SK-N-SH (cell line): Measurements from ENCODE around the gene PCBP3. TPM values are rescaled to one million over a fixed set of nuclear protein-coding genes. Genes with fewer than 3 reads are reported as not detected.

Source experiments
- CTCF ChIA-PET: fragments of 300-600, 350-600 bp; formaldehyde crosslinking; extraction: SDS; loops from one replicate; lab custom pipeline; 2021; lab: Yijun Ruan, JAX
- POLR2A ChIA-PET: fragments of 350-600 bp; sonication (Branson Sonifier 250); formaldehyde crosslinking; extraction: SDS; loops from one replicate; lab custom pipeline; 2020; ENCODE audit warnings: antibody characterized with exemption, inconsistent platforms; lab: Yijun Ruan, JAX
- DNase-seq: peaks from one replicate; pipeline ENCODE4 v3.0.0; 2012
- H2AFZ ChIP-seq: fragments of 200-600 bp; sonication (generic); 2 replicates; pipeline ENCODE4 v1.8.1; 2016; ENCODE audit warnings: antibody characterized with exemption, mild to moderate bottlenecking, low read depth
- H3F3A ChIP-seq: fragments of 200-600 bp; sonication (generic); replicated peaks from 2 replicates; pipeline ENCODE3; 2016; ENCODE audit warnings: antibody characterized with exemption, mild to moderate bottlenecking; ENCODE audit not compliant: insufficient read depth
- H3K27ac ChIP-seq, 2 experiments: fragments of 200-500 bp in 1 of 2; fragments of 200-600 bp in 1 of 2; sonication (Bioruptor generic) in 1 of 2; sonication (generic), shearing (Covaris generic) in 1 of 2; 2 replicates each; pipeline versions ENCODE4 v1.5.1 to v1.6.1; 2014 to 2016; ENCODE audit warnings: low read depth in 2 of 2, inconsistent platforms in 1 of 2, low read length in 1 of 2, mild to moderate bottlenecking in 1 of 2, mixed read lengths in 1 of 2
- H3K27me3 ChIP-seq: fragments of 200-600 bp; sonication (generic), shearing (Covaris generic); 2 replicates; pipeline ENCODE4 v1.6.1; 2016; ENCODE audit warnings: mixed run types; ENCODE audit not compliant: insufficient read depth
- H3K36me3 ChIP-seq, 2 experiments: fragments of 200-500 bp in 1 of 2; fragments of 200-600 bp in 1 of 2; sonication (Bioruptor generic) in 1 of 2; sonication (generic) in 1 of 2; replicated peaks in 1 of 2; 2 replicates each; pipeline versions ENCODE3 to v1.5.1; 2014 to 2016; ENCODE audit warnings: low read length in 1 of 2, mild to moderate bottlenecking in 1 of 2; ENCODE audit not compliant: insufficient read depth in 2 of 2, control insufficient read depth in 1 of 2
- H3K4me1 ChIP-seq, 2 experiments: fragments of 200-500 bp in 1 of 2; fragments of 200-600 bp in 1 of 2; sonication (Bioruptor generic) in 1 of 2; sonication (generic), shearing (Covaris generic) in 1 of 2; 2 replicates each; pipeline versions ENCODE4 v1.5.1 to v1.6.1; 2014 to 2016; ENCODE audit warnings: low read depth in 1 of 2, low read length in 1 of 2, mixed run types in 1 of 2; ENCODE audit not compliant: insufficient read depth in 2 of 2, control insufficient read depth in 1 of 2
- H3K4me2 ChIP-seq: fragments of 200-600 bp; sonication (generic), shearing (Covaris generic); 2 replicates; pipeline ENCODE4 v1.6.1; 2017; ENCODE audit warnings: mixed run types
- H3K4me3 ChIP-seq, 2 experiments: fragments of 200-500 bp in 1 of 2; fragments of 200-600 bp in 1 of 2; sonication (Bioruptor generic) in 1 of 2; sonication (generic), shearing (Covaris generic) in 1 of 2; 2 replicates each; pipeline versions ENCODE4 v1.5.1 to v1.8.1; 2014 to 2016; ENCODE audit warnings: low read depth in 2 of 2, inconsistent platforms in 1 of 2, low read length in 1 of 2, mild to moderate bottlenecking in 1 of 2, mixed read lengths in 1 of 2, moderate library complexity in 1 of 2
- H3K79me2 ChIP-seq: fragments of 200-600 bp; sonication (generic); 2 replicates; pipeline ENCODE4 v1.8.1; 2017; ENCODE audit warnings: mild to moderate bottlenecking; ENCODE audit not compliant: insufficient read depth
- H3K9ac ChIP-seq: fragments of 200-600 bp; sonication (generic); 2 replicates; pipeline ENCODE4 v1.6.1; 2017; ENCODE audit warnings: mixed run types
- H3K9me2 ChIP-seq: fragments of 200-600 bp; sonication (generic); 2 replicates; pipeline ENCODE4 v1.6.1; 2017; ENCODE audit warnings: mixed run types
- H3K9me3 ChIP-seq: fragments of 200-600 bp; sonication (generic); 2 replicates; pipeline ENCODE4 v1.6.1; 2017; ENCODE audit warnings: mixed run types, mild to moderate bottlenecking, moderate library complexity
- H4K20me1 ChIP-seq: fragments of 200-600 bp; sonication (generic); 2 replicates; pipeline ENCODE4 v1.6.1; 2017; ENCODE audit warnings: mild to moderate bottlenecking, mixed run types; ENCODE audit not compliant: insufficient read depth
- CTCF ChIP-seq: fragments of 200-600 bp; sonication (generic); IDR thresholded peaks from 2 replicates; pipeline ENCODE4 v1.6.1; 2017; ENCODE audit warnings: antibody characterized with exemption, mild to moderate bottlenecking, moderate library complexity
- GABPA ChIP-seq: IDR thresholded peaks from 2 replicates; pipeline ENCODE4 v1.4.0; 2012; ENCODE audit warnings: low read depth, mild to moderate bottlenecking
- GATA2 ChIP-seq: sonication (generic); formaldehyde crosslinking; IDR thresholded peaks from 2 replicates; pipeline ENCODE4 v1.5.0; 2020; ENCODE audit warnings: mild to moderate bottlenecking, missing genetic modification reagents
- IRF3 ChIP-seq: fragments of 150-350 bp; IDR thresholded peaks from 2 replicates; pipeline ENCODE4 v1.6.1; 2016; ENCODE audit warnings: mild to moderate bottlenecking, low read depth, low read length
- JUND ChIP-seq: IDR thresholded peaks from 2 replicates; pipeline ENCODE4 v1.4.0; 2012
- NFIC ChIP-seq: IDR thresholded peaks from 2 replicates; pipeline ENCODE4 v1.4.0; 2012; ENCODE audit warnings: borderline replicate concordance
- REST ChIP-seq: IDR thresholded peaks from 2 replicates; pipeline ENCODE4 v1.6.1; 2012; ENCODE audit warnings: mild to moderate bottlenecking, low read depth, low read length, moderate library complexity
- RXRA ChIP-seq: IDR thresholded peaks from 2 replicates; pipeline ENCODE4 v1.4.0; 2012; ENCODE audit warnings: low read depth, mild to moderate bottlenecking, borderline replicate concordance
- SIN3A ChIP-seq: IDR thresholded peaks from 2 replicates; pipeline ENCODE4 v1.6.1; 2012; ENCODE audit warnings: low read depth, mild to moderate bottlenecking, low read length, moderate library complexity, borderline replicate concordance
- SMC3 ChIP-seq: IDR thresholded peaks from 2 replicates; pipeline ENCODE4 v1.6.1; 2012; ENCODE audit warnings: low read depth, low read length, improper control_type of control experiment
- TAF1 ChIP-seq: IDR thresholded peaks from 2 replicates; pipeline ENCODE4 v1.6.1; 2012; ENCODE audit warnings: low read depth, mild to moderate bottlenecking, low read length, moderate library complexity, borderline replicate concordance
- TCF12 ChIP-seq: IDR thresholded peaks from 2 replicates; pipeline ENCODE4 v1.4.0; 2012
- TEAD4 ChIP-seq: IDR thresholded peaks from 2 replicates; pipeline ENCODE4 v1.4.0; 2012; ENCODE audit warnings: mild to moderate bottlenecking, borderline replicate concordance; ENCODE audit not compliant: insufficient read depth
- WGBS: methylation state at CpG from one replicate; pipeline ENCODE4 v1.1.6; 2017; ENCODE audit warnings: low lambda C conversion rate; 5-methylcytosine and 5-hydroxymethylcytosine counted together
- polyA plus RNA-seq, 3 experiments: library from polyadenylated mRNA; depleted of rRNA; stranded (reverse); fragments of >200 nt; gene quantifications; 2 replicates each; pipeline ENCODE4 v1.2.3, GENCODE V29; 2012
- TF ChIP-seq, protein P1 (sequence below): fragments of 150-350 bp; IDR thresholded peaks from 2 replicates; pipeline ENCODE4 v1.6.1; 2017; ENCODE audit warnings: antibody characterized with exemption, low read length, low read depth, borderline replicate concordance
- TF ChIP-seq, protein P2 (sequence below): IDR thresholded peaks from 2 replicates; pipeline ENCODE4; 2012
- TF ChIP-seq, protein P3 (sequence below): IDR thresholded peaks from 2 replicates; pipeline ENCODE4 v1.4.0; 2012; ENCODE audit warnings: low read depth, borderline replicate concordance

PCBP3 gene
- polyA plus RNA-seq, 1 of the 3 experiments (the other 2 are of a cell fraction), result 9.5 TPM

DNA sequence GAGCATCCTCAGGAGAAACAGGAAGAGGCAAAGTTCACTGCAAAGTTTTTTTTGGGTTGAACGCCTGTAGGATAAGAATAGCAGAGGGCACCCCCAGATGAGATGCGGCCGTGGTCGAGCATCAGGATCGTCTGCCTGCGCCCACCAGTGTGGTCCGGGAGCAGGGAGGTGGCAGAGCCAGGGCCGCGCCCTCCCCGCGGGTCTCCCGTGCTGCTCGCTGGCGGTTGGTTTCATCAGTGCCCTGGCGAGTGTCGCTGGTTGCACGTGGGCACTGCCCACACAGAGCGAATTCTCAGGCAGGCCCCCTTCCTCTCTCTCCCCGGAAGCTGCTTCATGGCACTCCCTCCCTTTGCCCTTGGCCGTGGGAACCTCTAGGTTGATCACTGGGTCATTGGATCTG, 120.0 kb downstream of the PCBP3 start:
- TF ChIP-seq IRF3 (no peak), TCF12 (no peak), NFIC (no peak), TEAD4 (no peak)
- TF ChIP-seq, protein P1, sequence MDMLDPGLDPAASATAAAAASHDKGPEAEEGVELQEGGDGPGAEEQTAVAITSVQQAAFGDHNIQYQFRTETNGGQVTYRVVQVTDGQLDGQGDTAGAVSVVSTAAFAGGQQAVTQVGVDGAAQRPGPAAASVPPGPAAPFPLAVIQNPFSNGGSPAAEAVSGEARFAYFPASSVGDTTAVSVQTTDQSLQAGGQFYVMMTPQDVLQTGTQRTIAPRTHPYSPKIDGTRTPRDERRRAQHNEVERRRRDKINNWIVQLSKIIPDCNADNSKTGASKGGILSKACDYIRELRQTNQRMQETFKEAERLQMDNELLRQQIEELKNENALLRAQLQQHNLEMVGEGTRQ, result no peak
- TF ChIP-seq, protein P2, sequence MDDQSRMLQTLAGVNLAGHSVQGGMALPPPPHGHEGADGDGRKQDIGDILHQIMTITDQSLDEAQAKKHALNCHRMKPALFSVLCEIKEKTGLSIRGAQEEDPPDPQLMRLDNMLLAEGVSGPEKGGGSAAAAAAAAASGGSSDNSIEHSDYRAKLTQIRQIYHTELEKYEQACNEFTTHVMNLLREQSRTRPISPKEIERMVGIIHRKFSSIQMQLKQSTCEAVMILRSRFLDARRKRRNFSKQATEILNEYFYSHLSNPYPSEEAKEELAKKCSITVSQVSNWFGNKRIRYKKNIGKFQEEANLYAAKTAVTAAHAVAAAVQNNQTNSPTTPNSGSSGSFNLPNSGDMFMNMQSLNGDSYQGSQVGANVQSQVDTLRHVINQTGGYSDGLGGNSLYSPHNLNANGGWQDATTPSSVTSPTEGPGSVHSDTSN, result no peak
- no peak for DNase-seq
- Histone ChIP-seq H3K27ac (no peak overlapping the region; a peak in 1 of 4 replicates), H2AFZ (no peak overlapping the region), H3K9me3 (no peaks in the 10 kb centered on the region), H3K27me3 (no peaks in the 10 kb centered on the region), H3K36me3 (peaks cover 0 to 5% of the 10 kb centered on the region in 2 experiments), H3K4me2 (no peak overlapping the region), H4K20me1 (no peaks in the 10 kb centered on the region), H3F3A (no peaks in the 10 kb centered on the region), H3K4me1 (peaks cover 19 to 66% of the 10 kb centered on the region in 2 experiments), H3K4me3 (no peak overlapping the region), H3K9me2 (no peaks in the 10 kb centered on the region), H3K79me2 (no peaks in the 10 kb centered on the region), H3K9ac (no peak overlapping the region)
- ChIA-PET CTCF (interaction anchor here (1.5 to 2.1 kb wide), 2 partner anchors 11 to 208 kb away, joined by 4 to 16 read pairs; no protein-coding TSS in a partner anchor), POLR2A (no interaction called here)
- WGBS, result 73% methylated on average over 10 of the region's 20 CpGs

GRCh38 chr21:45764792-45765191, 121.3 kb downstream of the PCBP3 start:
- WGBS, result 95% methylated on average over 9 of the region's 9 CpGs
- Histone ChIP-seq H3K27ac (peak overlapping the region in 1 of 2 experiments; percentile 8; a peak in 1 of 4 replicates), H3K4me3 (no peak overlapping the region), H3K79me2 (no peaks in the 10 kb centered on the region), H3K27me3 (no peaks in the 10 kb centered on the region), H3K36me3 (peaks cover 0 to 5% of the 10 kb centered on the region in 2 experiments), H2AFZ (no peak overlapping the region), H3K4me2 (no peak overlapping the region), H3F3A (no peaks in the 10 kb centered on the region), H3K9me2 (no peaks in the 10 kb centered on the region), H3K9ac (no peak overlapping the region), H3K9me3 (no peaks in the 10 kb centered on the region), H4K20me1 (no peaks in the 10 kb centered on the region), H3K4me1 (peaks cover 22 to 74% of the 10 kb centered on the region in 2 experiments)
- ChIA-PET CTCF (interaction anchor here (1.3 to 2.1 kb wide), 3 partner anchors 13 to 209 kb away, joined by 3 to 16 read pairs (median 4); no protein-coding TSS in a partner anchor), POLR2A (no interaction called here)
- DNase-seq, result no peak
- TF ChIP-seq GATA2 (CRISPR knock-in tag) (no peak), SIN3A (no peak), JUND (no peak), REST (no peak), CTCF (no peak), RXRA (no peak), SMC3 (no peak), IRF3 (no peak), TAF1 (no peak), GABPA (no peak)
- TF ChIP-seq, protein P3, sequence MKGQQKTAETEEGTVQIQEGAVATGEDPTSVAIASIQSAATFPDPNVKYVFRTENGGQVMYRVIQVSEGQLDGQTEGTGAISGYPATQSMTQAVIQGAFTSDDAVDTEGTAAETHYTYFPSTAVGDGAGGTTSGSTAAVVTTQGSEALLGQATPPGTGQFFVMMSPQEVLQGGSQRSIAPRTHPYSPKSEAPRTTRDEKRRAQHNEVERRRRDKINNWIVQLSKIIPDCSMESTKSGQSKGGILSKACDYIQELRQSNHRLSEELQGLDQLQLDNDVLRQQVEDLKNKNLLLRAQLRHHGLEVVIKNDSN, result no peak
